Measurements from ENCODE around the gene SRSF9.
"Not testable (repeated sequence)": the region's sequence is repeated elsewhere in the genome, so short reads cannot be mapped to it uniquely, and the experiment has no call there.

SRSF9 gene

GRCh38 chr12:120469450-120470149 is at the start of gene SRSF9:
Gene SRSF9 (minus strand): TSS chr12:120469748. CDS start chr12:120469609, 139 bp downstream.
- CTCF ChIA-PET: interaction anchor here (0.7 to 2.5 kb wide), 7 partner anchors 10 to 59 kb away, joined by 3 to 7 read pairs (median 4); partner anchors contain the start of gene COQ5
- peak; percentile 97 for DNase-seq (ENCODE audit: extremely low spot score)
- POLR2A ChIA-PET: interaction anchor here (0.9 to 5.4 kb wide), 13 partner anchors 12 to 268 kb away, joined by 3 to 39 read pairs (median 5); partner anchors contain the start of genes COQ5, DYNLL1, RNU4-2 and RPLP0

GRCh38 chr12:120519324-120519723 is 49.8 kb upstream of the SRSF9 start:
- DNase-seq (ENCODE audit: extremely low spot score); CTCF ChIA-PET; POLR2A ChIA-PET: not testable (repeated sequence)

More at GRCh38 chr12:120469450-120470149, at the start of gene SRSF9:
- TF ChIP-seq BHLHE40 (IDR thresholded peaks at IDR 0.05; ENCODE audit: borderline replicate concordance) (no peak), NFRKB (IDR thresholded peaks at IDR 0.05) (no peak), ARNT (IDR thresholded peaks at IDR 0.05) (no peak), ELF4 (IDR thresholded peaks at IDR 0.05) (peak; percentile 19; the same call in 1 of the 2 replicates), LEF1 (IDR thresholded peaks at IDR 0.05; ENCODE audit: borderline replicate concordance) (peak; percentile 35; the same call in 1 of the 2 replicates), L3MBTL2 (conservative IDR thresholded peaks at IDR 0.05) (peak; percentile 47; the same call in 1 of the 2 replicates), SUZ12 (IDR thresholded peaks at IDR 0.05) (no peak), FOXM1 (IDR thresholded peaks at IDR 0.05; ENCODE audit: borderline replicate concordance) (peak; percentile 73; the same call in 1 of the 2 replicates), SP1 (IDR thresholded peaks at IDR 0.05) (no peak), ZNF384 (IDR thresholded peaks at IDR 0.05) (no peak), HDGF (IDR thresholded peaks at IDR 0.05; ENCODE audit: borderline replicate concordance) (no peak), FOXA1 (IDR thresholded peaks at IDR 0.05) (no peak), CTBP1 (IDR thresholded peaks at IDR 0.05; ENCODE audit: borderline replicate concordance) (no peak), PKNOX1 (IDR thresholded peaks at IDR 0.05) (no peak; the same call in 1 of the 2 replicates), FOXK2 (IDR thresholded peaks at IDR 0.05) (no peak), TARDBP (IDR thresholded peaks at IDR 0.05) (no peak)

- POLR2A ChIA-PET: interaction anchor here (0.5 kb wide), 1 partner anchor 1934 kb away, joined by 5 read pairs; no protein-coding TSS in a partner anchor
- no peak for DNase-seq (ENCODE audit: extremely low spot score)
- TF ChIP-seq ARNT (IDR thresholded peaks at IDR 0.05) (no peak), FOXA1 (IDR thresholded peaks at IDR 0.05) (no peak), BHLHE40 (IDR thresholded peaks at IDR 0.05; ENCODE audit: borderline replicate concordance) (no peak), NFRKB (IDR thresholded peaks at IDR 0.05) (no peak), HDGF (IDR thresholded peaks at IDR 0.05; ENCODE audit: borderline replicate concordance) (no peak), TARDBP (IDR thresholded peaks at IDR 0.05) (no peak), FOXK2 (IDR thresholded peaks at IDR 0.05) (no peak), ZNF384 (IDR thresholded peaks at IDR 0.05) (no peak), CTBP1 (IDR thresholded peaks at IDR 0.05; ENCODE audit: borderline replicate concordance) (no peak), SP1 (IDR thresholded peaks at IDR 0.05) (no peak), ELF4 (IDR thresholded peaks at IDR 0.05) (no peak), PKNOX1 (IDR thresholded peaks at IDR 0.05) (no peak), LEF1 (IDR thresholded peaks at IDR 0.05; ENCODE audit: borderline replicate concordance) (no peak)
- CTCF ChIA-PET: no interaction called here
Observed at GRCh38 chr12:120515496-120515895, 45.9 kb upstream of the SRSF9 start.

GRCh38 chr12:120514002-120514401 is 44.5 kb upstream of the SRSF9 start:
- DNase-seq (ENCODE audit: extremely low spot score): no peak
- ChIA-PET CTCF (no interaction called here), POLR2A (interaction anchor here (0.6 kb wide), 1 partner anchor 77 kb away, joined by 3 read pairs; no protein-coding TSS in a partner anchor)
- no peak for TF ChIP-seq HDGF (IDR thresholded peaks at IDR 0.05; ENCODE audit: borderline replicate concordance)
- no peak for TF ChIP-seq SP1 (IDR thresholded peaks at IDR 0.05)
- TF ChIP-seq BHLHE40 (IDR thresholded peaks at IDR 0.05; ENCODE audit: borderline replicate concordance): no peak
- no peak for TF ChIP-seq L3MBTL2 (conservative IDR thresholded peaks at IDR 0.05)
- no peak for TF ChIP-seq LEF1 (IDR thresholded peaks at IDR 0.05; ENCODE audit: borderline replicate concordance)
- no peak for TF ChIP-seq CTBP1 (IDR thresholded peaks at IDR 0.05; ENCODE audit: borderline replicate concordance)
- TF ChIP-seq FOXA1 (IDR thresholded peaks at IDR 0.05): no peak
- TF ChIP-seq NFRKB (IDR thresholded peaks at IDR 0.05): no peak
- no peak for TF ChIP-seq PKNOX1 (IDR thresholded peaks at IDR 0.05)
- TF ChIP-seq FOXK2 (IDR thresholded peaks at IDR 0.05): no peak
- no peak for TF ChIP-seq FOXM1 (IDR thresholded peaks at IDR 0.05; ENCODE audit: borderline replicate concordance)
- TF ChIP-seq ZNF384 (IDR thresholded peaks at IDR 0.05): no peak
- TF ChIP-seq TARDBP (IDR thresholded peaks at IDR 0.05): no peak

- POLR2A ChIA-PET: no interaction called here
- CTCF ChIA-PET: no interaction called here
- DNase-seq (ENCODE audit: extremely low spot score): no peak
Observed at GRCh38 chr12:120508537-120508936, 39.0 kb upstream of the SRSF9 start.

More at GRCh38 chr12:120508537-120508936, 39.0 kb upstream of the SRSF9 start:
- TF ChIP-seq FOXM1 (IDR thresholded peaks at IDR 0.05; ENCODE audit: borderline replicate concordance) (no peak), PKNOX1 (IDR thresholded peaks at IDR 0.05) (no peak), CTBP1 (IDR thresholded peaks at IDR 0.05; ENCODE audit: borderline replicate concordance) (no peak), L3MBTL2 (conservative IDR thresholded peaks at IDR 0.05) (no peak), SP1 (IDR thresholded peaks at IDR 0.05) (no peak), ELF4 (IDR thresholded peaks at IDR 0.05) (no peak), LEF1 (IDR thresholded peaks at IDR 0.05; ENCODE audit: borderline replicate concordance) (no peak), FOXK2 (IDR thresholded peaks at IDR 0.05) (no peak), FOXA1 (IDR thresholded peaks at IDR 0.05) (no peak), NFRKB (IDR thresholded peaks at IDR 0.05) (no peak), ZNF384 (IDR thresholded peaks at IDR 0.05) (no peak), SUZ12 (IDR thresholded peaks at IDR 0.05) (no peak), ARNT (IDR thresholded peaks at IDR 0.05) (no peak)
